AML-193 (cell line): Measurements from ENCODE around the gene HEATR5A.
"Not testable (repeated sequence)": the region's sequence is repeated elsewhere in the genome, so short reads cannot be mapped to it uniquely, and the experiment has no call there.

Experiments used
- DNase-seq, 2 experiments: peaks; one replicate each; lab custom pipeline; 2025; lab: John Stamatoyannopoulos, UW

The HEATR5A gene

DNA sequence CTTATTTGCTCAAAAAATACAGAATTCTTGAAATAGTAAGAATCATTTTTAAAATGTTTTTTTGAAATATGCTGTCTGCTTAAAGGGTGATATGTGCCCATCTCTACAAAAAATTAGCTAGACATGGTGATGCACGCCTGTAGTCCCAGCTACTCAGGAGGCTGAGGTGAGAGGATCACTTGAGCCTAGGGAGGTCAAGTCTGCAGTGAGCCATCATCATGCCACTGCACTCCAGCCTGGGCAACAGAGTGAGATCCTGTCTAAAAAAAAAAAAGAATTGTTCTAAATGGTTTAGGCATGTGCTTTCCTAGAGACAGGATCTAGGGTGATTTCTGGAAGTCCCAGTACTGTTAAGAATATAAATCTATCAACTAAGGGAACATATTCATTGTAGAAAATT, 137.2 kb downstream of the HEATR5A start:
- no peak for DNase-seq

DNA sequence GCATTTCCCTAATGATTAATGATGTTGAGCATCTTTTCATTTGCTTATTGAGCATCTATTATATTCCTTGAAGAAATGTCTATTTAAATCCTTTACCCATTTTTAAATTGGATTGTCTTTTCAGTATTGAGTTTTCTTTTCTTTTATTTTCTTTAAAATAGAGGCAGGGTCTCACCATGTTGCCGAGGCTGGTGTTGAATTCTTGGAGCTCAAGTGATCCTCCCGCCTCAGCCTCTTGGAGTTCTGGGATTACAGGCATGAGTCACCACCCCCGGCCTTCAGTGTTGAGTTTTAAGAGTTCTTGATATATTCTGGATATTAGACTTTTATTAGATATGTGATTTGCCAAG, 139.5 kb downstream of the HEATR5A start:
- DNase-seq: no peak

DNA sequence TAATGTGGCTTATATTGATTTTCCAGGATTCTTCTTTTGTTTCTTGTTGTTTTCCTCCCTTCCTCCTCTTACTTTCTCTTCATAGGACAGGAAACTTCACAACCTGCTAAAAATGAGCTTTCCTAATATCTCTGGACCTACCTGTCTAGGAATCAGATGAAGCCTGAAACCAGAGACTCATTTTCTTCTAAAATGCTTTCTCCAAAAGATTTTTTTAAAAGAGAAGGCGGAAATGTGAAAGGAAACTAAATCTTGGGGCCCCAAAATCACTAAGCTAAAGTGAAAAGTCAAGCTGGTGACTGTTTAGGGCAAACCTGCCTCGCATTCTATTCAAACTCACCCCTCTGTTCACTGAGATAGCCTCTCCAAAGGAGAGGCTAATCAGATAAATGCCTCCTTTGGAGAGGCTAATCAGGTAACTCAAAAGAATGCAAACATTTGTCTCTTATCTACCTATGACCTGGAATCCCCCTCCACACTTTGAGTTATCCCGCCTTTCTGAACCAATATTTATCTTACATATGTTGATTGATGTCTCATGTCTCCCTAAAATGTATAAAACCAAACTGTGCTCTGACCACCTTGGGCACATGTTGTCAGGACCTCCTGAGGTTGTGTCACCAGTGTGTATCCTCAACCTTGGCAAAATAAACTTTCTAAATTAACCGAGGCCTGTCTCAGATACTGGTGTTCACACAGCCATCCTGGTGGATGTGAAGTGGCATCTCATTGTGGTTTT, 140.0 kb downstream of the HEATR5A start:
- DNase-seq: no peak

DNA sequence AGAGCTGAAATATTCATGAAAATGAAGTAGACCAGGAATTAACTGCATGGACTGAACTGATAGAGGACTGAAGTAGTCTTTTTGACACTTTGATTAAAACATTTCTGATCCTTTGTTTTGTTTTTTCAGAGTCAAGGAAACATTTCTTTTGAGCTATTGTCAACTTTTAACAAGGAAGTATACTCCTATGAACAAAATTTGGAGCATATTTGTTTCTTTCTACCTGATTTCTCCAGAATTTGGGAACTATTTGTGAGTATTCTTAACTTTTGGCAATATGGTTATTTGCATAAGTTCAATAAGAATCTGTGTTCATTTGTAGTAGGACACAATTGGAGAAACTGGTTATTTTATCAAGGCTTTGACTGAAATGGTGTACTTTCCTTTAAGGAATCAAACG, 141.5 kb downstream of the HEATR5A start:
- no peak for DNase-seq

DNA sequence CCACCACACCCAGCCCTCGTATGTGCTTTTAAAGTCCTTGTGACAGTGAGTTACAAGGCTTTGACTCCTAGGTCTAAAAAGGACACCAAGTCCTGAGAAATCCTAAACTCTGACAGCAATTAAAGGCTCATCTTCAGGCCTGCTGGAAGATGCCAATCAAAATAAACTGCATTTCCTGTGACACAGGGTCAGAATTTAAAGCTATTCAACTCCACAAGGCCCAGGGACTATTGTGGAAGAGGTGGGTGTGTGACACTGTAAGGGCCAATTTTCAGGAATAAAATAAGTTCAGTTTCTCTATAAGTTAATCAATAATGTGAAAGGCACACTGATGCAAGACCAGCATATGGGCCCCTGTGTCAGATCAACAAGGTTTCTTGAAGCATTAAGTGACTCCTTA, 143.3 kb downstream of the HEATR5A start:
- DNase-seq: no peak

GRCh38 chr14:31276417-31276816, 143.9 kb downstream of the HEATR5A start:
- DNase-seq: not testable (repeated sequence)

GRCh38 chr14:31275731-31276130, 144.6 kb downstream of the HEATR5A start:
- no peak for DNase-seq

- no peak for DNase-seq
Observed at GRCh38 chr14:31271648-31272047, 148.7 kb downstream of the HEATR5A start.

- peak in 1 of 2 experiments; percentile 23 for DNase-seq
Observed at GRCh38 chr14:31270196-31270772, 150.1 kb downstream of the HEATR5A start.

DNA sequence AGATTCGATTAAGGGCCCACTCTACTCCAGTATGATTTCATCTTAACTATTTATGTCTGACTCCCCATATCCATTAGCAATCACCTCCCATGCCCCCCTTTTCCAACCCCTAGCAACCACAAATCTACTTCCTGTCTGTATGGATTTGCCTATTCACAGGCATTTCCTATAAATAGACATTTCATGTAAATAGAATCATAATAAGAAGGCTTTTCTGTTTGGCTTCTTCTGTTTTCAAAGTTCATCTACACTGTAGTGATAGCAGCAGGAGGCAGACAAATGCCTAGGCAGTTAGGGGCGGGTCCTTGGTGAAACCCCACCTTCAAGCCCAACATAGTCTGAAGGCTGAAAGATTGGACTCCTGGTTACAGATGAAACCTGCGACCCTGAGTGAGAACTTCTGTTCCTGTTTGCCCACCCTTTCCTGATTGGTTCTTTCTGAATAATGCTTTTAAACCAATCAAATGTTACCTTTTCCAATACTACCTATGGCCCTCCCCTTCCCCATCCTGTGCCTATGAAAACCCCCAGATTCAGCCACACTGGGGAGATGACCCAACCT, 150.6 kb downstream of the HEATR5A start:
- no peak for DNase-seq

DNA sequence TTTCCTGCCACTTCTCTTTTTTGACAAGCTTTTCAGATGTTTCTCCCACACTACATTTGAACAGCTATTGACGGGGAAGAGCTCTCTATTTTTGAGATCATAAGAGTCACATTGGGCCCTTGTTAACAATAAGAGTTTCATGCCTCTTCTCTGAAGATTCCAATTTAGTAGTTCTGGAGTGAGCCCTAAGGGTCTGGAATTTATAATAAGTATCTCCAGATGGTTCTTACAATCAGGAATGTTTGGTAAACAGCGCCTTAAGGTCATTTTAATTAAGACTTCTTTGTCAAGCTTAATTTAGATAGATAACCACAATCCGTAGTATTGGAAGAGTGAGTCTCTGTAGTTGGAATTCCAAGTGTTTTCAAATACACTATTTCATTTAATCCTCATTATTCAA, 152.1 kb downstream of the HEATR5A start:
- no peak for DNase-seq

- DNase-seq: no peak
Observed at GRCh38 chr14:31266437-31267331, 153.7 kb downstream of the HEATR5A start.

GRCh38 chr14:31265701-31266398, 154.5 kb downstream of the HEATR5A start:
- no peak for DNase-seq

- DNase-seq: no peak
Observed at GRCh38 chr14:31263485-31264133, 156.7 kb downstream of the HEATR5A start.

DNA sequence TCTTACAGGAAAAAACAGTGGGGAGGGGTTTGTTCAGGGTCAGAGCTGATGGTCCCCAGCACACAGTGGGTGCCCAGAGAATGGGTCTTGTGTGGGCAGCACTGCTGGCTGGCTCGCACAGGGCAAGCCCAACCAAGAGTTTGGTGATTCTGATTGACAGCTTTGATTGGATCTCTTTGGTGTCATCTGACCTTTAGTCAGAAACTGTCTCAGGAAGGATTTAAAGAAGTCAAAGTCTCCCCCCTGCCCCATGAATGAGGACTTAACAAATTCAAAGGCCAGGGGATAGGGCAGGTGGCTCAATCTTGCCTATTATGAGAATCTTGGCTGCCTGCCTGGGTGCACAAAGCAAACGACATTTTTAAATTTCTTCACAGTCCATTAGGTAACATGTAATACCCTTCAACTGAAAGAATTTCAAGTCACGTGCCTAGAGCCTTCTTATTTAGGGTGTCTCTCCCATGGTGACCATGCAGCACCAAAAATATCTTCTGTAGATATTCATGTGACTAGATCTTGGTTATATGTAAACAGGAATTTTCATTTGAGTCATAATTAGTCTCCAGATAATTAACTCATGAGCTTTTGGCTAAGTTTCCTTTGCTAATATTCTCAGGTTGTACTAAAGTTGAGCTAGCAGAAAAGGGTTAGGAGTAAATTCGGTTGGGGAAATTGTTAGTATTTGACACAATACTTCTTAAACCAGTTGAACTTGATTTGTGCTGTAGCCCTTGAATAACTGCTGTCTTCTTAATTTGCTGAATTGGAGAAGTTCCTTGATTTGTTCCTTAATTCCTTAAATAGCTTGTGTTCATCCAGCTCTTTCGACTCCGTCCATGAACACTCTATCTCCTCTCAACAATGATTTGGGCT, 158.3 kb downstream of the HEATR5A start:
- DNase-seq: peak; percentile 63 to 71

GRCh38 chr14:31261523-31261858, 158.9 kb downstream of the HEATR5A start:
- no peak for DNase-seq

DNA sequence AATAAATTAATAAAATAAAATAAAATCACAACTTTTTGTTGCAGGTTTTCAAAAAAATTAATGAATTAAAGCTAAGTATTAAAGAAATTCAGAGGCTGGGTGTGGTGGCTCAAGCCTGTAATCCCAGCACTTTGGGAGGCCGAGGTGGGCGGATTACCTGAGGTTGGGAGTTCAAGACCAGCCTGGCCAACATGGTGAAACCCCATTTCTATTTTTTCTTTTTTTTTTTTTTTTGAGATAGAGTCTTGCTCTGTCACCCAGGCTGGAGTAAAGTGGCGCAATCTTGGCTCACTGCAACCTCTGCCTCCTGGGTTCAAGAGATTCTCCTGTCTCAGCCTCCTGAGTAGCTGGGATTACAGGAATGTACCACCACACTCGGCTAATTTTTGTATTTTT, 161.3 kb downstream of the HEATR5A start:
- not testable (repeated sequence) for DNase-seq

- no peak for DNase-seq
Observed at GRCh38 chr14:31258427-31259039, 161.8 kb downstream of the HEATR5A start.

- not testable (repeated sequence) for DNase-seq
Observed at GRCh38 chr14:31257554-31258426, 162.6 kb downstream of the HEATR5A start.
